Endothelial cell of umbilical vein (primary cell): Measurements from ENCODE around the gene PARP3. TPM values are rescaled to one million over a fixed set of nuclear protein-coding genes. Genes with fewer than 3 reads are reported as not detected.

Experiments
- BruUV-seq: library from RNA; stranded (reverse); fragments of 400-500 nt; replicated peaks from 2 replicates; lab custom pipeline; 2021; lab: Mats Ljungman, UMichigan
- CTCF ChIA-PET: fragments of 300-600, 350-600 bp; sonication (Branson Sonifier 250); formaldehyde crosslinking; loops from one replicate; lab custom pipeline; 2021; ENCODE audit warnings: antibody characterized with exemption, inconsistent platforms; lab: Charles Lee
- POLR2A ChIA-PET: fragments of 300-600, 350-600 bp; sonication (Branson Sonifier 250); formaldehyde crosslinking; loops from one replicate; lab custom pipeline; 2021; ENCODE audit warnings: antibody characterized with exemption, inconsistent platforms; lab: Charles Lee
- DNase-seq: peaks from one replicate; pipeline ENCODE4 v3.0.0-alpha.2; 2011; ENCODE audit warnings: low read depth, low spot score
- FAIRE-seq: peaks from 2 replicates; lab custom pipeline; 2011; peaks lifted over from hg19 to GRCh38; lab: Jason Lieb, UNC
- H2AFZ ChIP-seq: 2 replicates; pipeline ENCODE4 v1.6.0; 2012; ENCODE audit warnings: low read depth, low read length, control low read depth, inconsistent platforms
- H3K27ac ChIP-seq: 2 replicates; pipeline ENCODE4 v1.5.1; 2011; ENCODE audit warnings: low read depth, mild to moderate bottlenecking, control low read depth, low read length, moderate library complexity; ENCODE audit not compliant: insufficient read depth
- H3K27me3 ChIP-seq, 2 experiments: 2 replicates each; pipeline versions ENCODE4 v1.6.0 to v1.6.1; 2011; ENCODE audit warnings: low read length in 2 of 2, mixed read lengths in 1 of 2; ENCODE audit not compliant: control insufficient read depth in 2 of 2, insufficient read depth in 2 of 2
- H3K36me3 ChIP-seq, 2 experiments: 2 replicates in 1 of 2; 3 replicates in 1 of 2; pipeline ENCODE4 v1.5.1; 2011; ENCODE audit warnings: low read length in 2 of 2, mild to moderate bottlenecking in 1 of 2, moderate library complexity in 1 of 2; ENCODE audit not compliant: control insufficient read depth in 2 of 2, insufficient read depth in 2 of 2; ENCODE audit errors: extremely low read depth in 1 of 2
- H3K4me1 ChIP-seq: 3 replicates; pipeline ENCODE4 v1.5.1; 2011; ENCODE audit warnings: mild to moderate bottlenecking, low read length; ENCODE audit not compliant: control insufficient read depth, insufficient read depth; ENCODE audit errors: extremely low read depth
- H3K4me2 ChIP-seq: 2 replicates; pipeline ENCODE4 v1.6.1; 2011; ENCODE audit warnings: low read length, control low read depth, mixed read lengths; ENCODE audit not compliant: insufficient read depth
- H3K4me3 ChIP-seq, 3 experiments: fragments of 200-600 bp in 1 of 3; sonication (generic), shearing (Covaris generic) in 1 of 3; replicated peaks in 1 of 3; 2 replicates each; pipeline ENCODE4 v1.5.1; 2011 to 2016; ENCODE audit warnings: control low read depth in 3 of 3, low read length in 3 of 3, mild to moderate bottlenecking in 2 of 3, inconsistent platforms in 1 of 3, low read depth in 1 of 3, moderate library complexity in 1 of 3; ENCODE audit not compliant: insufficient read depth in 1 of 3
- H3K79me2 ChIP-seq: 2 replicates; pipeline ENCODE4 v1.6.0; 2012; ENCODE audit warnings: low read length, inconsistent platforms; ENCODE audit not compliant: control insufficient read depth, insufficient read depth
- H3K9ac ChIP-seq: replicated peaks from 2 replicates; pipeline ENCODE3; 2011; ENCODE audit warnings: low read length, control low read depth; ENCODE audit not compliant: insufficient read depth; ENCODE audit errors: extremely low read depth
- H3K9me1 ChIP-seq: replicated peaks from 3 replicates; pipeline ENCODE4 v1.6.0; 2011; ENCODE audit warnings: mild to moderate bottlenecking, low read length; ENCODE audit not compliant: control insufficient read depth, insufficient read depth; ENCODE audit errors: extremely low read depth
- H3K9me3 ChIP-seq: replicated peaks from 2 replicates; pipeline ENCODE4 v1.5.1; 2012; ENCODE audit warnings: low read length, inconsistent platforms; ENCODE audit not compliant: control insufficient read depth, insufficient read depth
- H4K20me1 ChIP-seq: replicated peaks from 2 replicates; pipeline ENCODE3; 2011; ENCODE audit warnings: mild to moderate bottlenecking, low read length; ENCODE audit not compliant: control insufficient read depth, insufficient read depth; ENCODE audit errors: extremely low read depth
- CTCF ChIP-seq, 2 donors: IDR thresholded peaks; 1 replicate in 1 of 2; 2 replicates in 1 of 2; pipeline ENCODE4 v1.5.1; 2011; ENCODE audit warnings: low read length in 2 of 2, mild to moderate bottlenecking in 2 of 2, moderate library complexity in 2 of 2, control low read depth in 1 of 2, inconsistent platforms in 1 of 2, low read depth in 1 of 2; ENCODE audit not compliant: insufficient read depth in 1 of 2; ENCODE audit errors: extremely low read depth in 1 of 2
- EZH2 ChIP-seq: IDR thresholded peaks from 2 replicates; pipeline ENCODE4 v1.6.1; 2012; ENCODE audit warnings: borderline replicate concordance, low read depth, mild to moderate bottlenecking, moderate library complexity, low read length, inconsistent platforms; ENCODE audit not compliant: severe bottlenecking
- FOS ChIP-seq: IDR thresholded peaks from 2 replicates; pipeline ENCODE4 v1.6.1; 2011; ENCODE audit warnings: mild to moderate bottlenecking, low read length, moderate library complexity, borderline replicate concordance; ENCODE audit not compliant: insufficient read depth
- GATA2 ChIP-seq: IDR thresholded peaks from 2 replicates; pipeline ENCODE4 v1.7.0; 2011; ENCODE audit warnings: low read depth, mild to moderate bottlenecking, moderate library complexity, mixed read lengths, low read length; ENCODE audit not compliant: insufficient read length, insufficient read depth
- JUN ChIP-seq: IDR thresholded peaks from 2 replicates; pipeline ENCODE4 v1.6.1; 2011; ENCODE audit warnings: borderline replicate concordance, low read depth; ENCODE audit not compliant: insufficient read length, insufficient read depth
- MAX ChIP-seq: IDR thresholded peaks from 2 replicates; pipeline ENCODE4 v1.6.1; 2011; ENCODE audit not compliant: insufficient read depth, insufficient read length
- MYC ChIP-seq: IDR thresholded peaks from one replicate; pipeline ENCODE4 v1.6.1; 2011; ENCODE audit warnings: mild to moderate bottlenecking, low read depth, low read length
- POLR2A ChIP-seq: IDR thresholded peaks from 2 replicates; pipeline ENCODE4 v1.6.1; 2012; ENCODE audit warnings: low read depth, mild to moderate bottlenecking, control low read depth, low read length
- POLR2AphosphoS5 ChIP-seq: IDR thresholded peaks from 2 replicates; pipeline ENCODE4 v1.6.1; 2012; ENCODE audit warnings: low read depth, mild to moderate bottlenecking, control low read depth, low read length, moderate library complexity; ENCODE audit not compliant: insufficient read depth
- dilution Hi-C: fragments of 300-500 bp; cut with MboI; formaldehyde crosslinking; loops from one replicate; pipeline ENCODE4 v1.15.0; 2019; ENCODE audit warnings: low sequenced_read_pairs; ENCODE audit not compliant: extremely low pct_ligation_motif_present
- intact Hi-C: fragments of 100-400 bp; cut with micrococcal nuclease; formaldehyde crosslinking; loops from one replicate; pipeline ENCODE4 v1.10.0; 2022
- polyA plus RNA-seq, 4 experiments: library from polyadenylated mRNA; depleted of rRNA in 3 of 4; stranded (reverse) in 3 of 4; unstranded in 1 of 4; fragments of >200 nt; gene quantifications; 2 replicates each; pipeline versions ENCODE4 v1.2.1 to v1.2.3, GENCODE V29; 2011 to 2012; ENCODE audit warnings: missing spikeins in 1 of 4
- total RNA-seq: library from RNA; stranded (reverse); gene quantifications from 2 replicates; pipeline ENCODE4 v1.2.3, GENCODE V29; 2021

Gene PARP3
- total and polyA plus RNA-seq, 2 donors (not counting 3 experiments of a cell fraction or from before 2014, with no cell fraction given), result 10.0 to 13.8 TPM

GRCh38 chr3:51894939-51895338 is 47.2 kb upstream of the PARP3 start:
- dilution Hi-C loops (no loop called here), intact Hi-C loops (no loop called here)
- H3K9ac ChIP-seq, result no peak overlapping the region
- H3K4me1 ChIP-seq, result no peaks in the 10 kb centered on the region
- peaks cover 0 to 9% of the 10 kb centered on the region in 2 experiments for H3K27me3 ChIP-seq
- no peaks in the 10 kb centered on the region for H3K79me2 ChIP-seq
- no peak overlapping the region for H3K4me3 ChIP-seq
- no peaks in the 10 kb centered on the region for H4K20me1 ChIP-seq
- H2AFZ ChIP-seq, result no peak overlapping the region
- FAIRE-seq (no peak), DNase-seq (no peak)
- H3K9me1 ChIP-seq, result no peaks in the 10 kb centered on the region
- CTCF ChIA-PET, result no interaction called here
- no peak overlapping the region for H3K27ac ChIP-seq
- H3K36me3 ChIP-seq, result no peaks in the 10 kb centered on the region
- no TSS peak for BruUV-seq
- no peak for TF ChIP-seq POLR2A
- TF ChIP-seq JUN, result no peak
- no peak for TF ChIP-seq EZH2
- TF ChIP-seq CTCF (IDR thresholded peaks at IDR 0.05; ENCODE audit: extremely low read depth in 1 of 2, insufficient read depth in 1 of 2, low read depth in 1 of 2, low read length in 2 of 2), result no peak
- no peak for TF ChIP-seq MYC
- no peak for TF ChIP-seq MAX
- no peak for TF ChIP-seq GATA2
- no peak for TF ChIP-seq FOS
- TF ChIP-seq POLR2AphosphoS5, result no peak
- POLR2A ChIA-PET, result no interaction called here
- no peaks in the 10 kb centered on the region for H3K9me3 ChIP-seq
- no peak overlapping the region for H3K4me2 ChIP-seq
